BJ (cell line): ENCODE data around the gene CPNE5. TPM values are rescaled to one million over a fixed set of nuclear protein-coding genes. Genes with fewer than 3 reads are reported as not detected.

Source experiments
- CTCF ChIA-PET: fragments of 350-600 bp; formaldehyde crosslinking; extraction: SDS; loops from one replicate; lab custom pipeline; 2021; ENCODE audit warnings: antibody characterized with exemption, inconsistent platforms; lab: Yijun Ruan, JAX
- POLR2A ChIA-PET: fragments of 300-600 bp; sonication (Branson Sonifier 250); formaldehyde crosslinking; extraction: SDS; loops from one replicate; lab custom pipeline; 2021; ENCODE audit warnings: antibody characterized with exemption; lab: Charles Lee
- DNase-seq: peaks from one replicate; pipeline ENCODE4 v3.0.0-alpha.2; 2011; ENCODE audit warnings: low read depth
- H3K27me3 ChIP-seq: 2 replicates; pipeline ENCODE4 v1.6.0; 2011; ENCODE audit warnings: low read length; ENCODE audit not compliant: control insufficient read depth, insufficient read depth
- H3K36me3 ChIP-seq: 2 replicates; pipeline ENCODE4 v1.5.1; 2011; ENCODE audit warnings: low read length; ENCODE audit not compliant: control insufficient read depth, insufficient read depth
- H3K4me3 ChIP-seq: 2 replicates; pipeline ENCODE4 v1.5.1; 2011; ENCODE audit warnings: low read depth, mild to moderate bottlenecking, control low read depth, low read length
- CTCF ChIP-seq: IDR thresholded peaks from 2 replicates; pipeline ENCODE4 v1.5.1; 2011; ENCODE audit warnings: low read depth, mild to moderate bottlenecking, control low read depth, inconsistent platforms, low read length, moderate library complexity; ENCODE audit not compliant: insufficient read depth
- polyA plus RNA-seq: library from polyadenylated mRNA; depleted of rRNA; stranded (reverse); fragments of >200 nt; gene quantifications from 2 replicates; pipeline ENCODE4 v1.2.3, GENCODE V29; 2011

The CPNE5 gene
- polyA plus RNA-seq, 1 experiment, result 0.09 TPM

DNA sequence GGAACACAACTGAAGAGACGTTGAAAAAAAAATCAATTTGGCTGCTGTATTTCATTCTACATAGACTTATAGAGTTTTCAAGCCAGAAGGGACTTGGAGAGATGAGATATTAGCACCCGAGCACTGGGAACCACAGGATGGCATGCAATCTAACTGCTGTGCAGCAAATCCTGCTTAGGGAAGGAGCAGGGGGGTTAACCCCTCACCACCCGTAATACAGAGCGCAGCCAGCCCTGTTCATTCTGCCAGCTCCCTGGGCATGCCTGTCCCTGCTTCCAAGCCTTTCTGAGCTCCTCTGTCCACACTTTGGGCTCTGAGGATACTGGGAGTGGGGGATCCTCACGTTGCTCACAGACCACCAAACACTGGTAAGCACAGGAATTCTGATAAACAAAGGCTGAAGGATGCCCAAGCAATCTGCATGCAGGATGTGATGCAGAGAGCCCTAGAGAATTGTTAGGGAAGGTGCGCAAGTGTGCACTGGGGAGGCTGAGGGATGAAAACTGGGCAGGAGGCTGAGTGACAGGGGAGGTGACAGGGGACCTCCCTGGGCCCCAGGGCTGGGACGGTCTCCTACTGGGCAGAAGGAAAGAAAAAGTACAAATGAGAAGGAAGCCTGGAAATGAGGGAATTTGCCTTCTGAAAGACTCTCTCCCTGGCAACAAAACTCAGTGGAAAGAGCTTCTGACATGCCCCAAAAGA lies 34.0 kb downstream of the CPNE5 start:
- TF ChIP-seq CTCF, result no peak
- Histone ChIP-seq H3K27me3 (peaks cover 20% of the 10 kb centered on the region), H3K36me3 (no peaks in the 10 kb centered on the region), H3K4me3 (no peak overlapping the region)
- no peak for DNase-seq
- CTCF ChIA-PET, result no interaction called here
- POLR2A ChIA-PET, result no interaction called here

DNA sequence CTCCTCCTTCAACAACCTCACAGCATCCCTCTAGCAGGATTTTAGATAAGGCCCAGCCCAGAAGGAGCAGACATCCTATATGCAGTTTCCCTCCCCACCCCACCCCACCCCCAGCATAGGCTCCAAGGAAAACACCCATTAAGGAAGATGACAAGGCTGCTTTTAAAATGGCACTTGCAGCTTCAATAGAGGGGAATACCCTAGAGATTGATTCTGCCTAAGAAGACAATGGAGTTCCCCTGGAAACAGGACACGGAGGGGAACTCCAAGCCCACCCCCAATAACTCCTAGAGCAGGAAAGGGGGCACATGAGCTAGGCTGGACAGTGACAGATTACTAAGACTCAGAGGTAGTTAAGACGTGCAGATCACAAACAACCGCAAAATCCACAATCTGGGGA lies 34.7 kb downstream of the CPNE5 start:
- Histone ChIP-seq H3K27me3 (peaks cover 20% of the 10 kb centered on the region), H3K36me3 (no peaks in the 10 kb centered on the region), H3K4me3 (no peak overlapping the region)
- POLR2A ChIA-PET, result no interaction called here
- CTCF ChIA-PET, result no interaction called here
- no peak for TF ChIP-seq CTCF
- no peak for DNase-seq

- H3K36me3 ChIP-seq, result no peaks in the 10 kb centered on the region
- ChIA-PET CTCF (interaction anchor here (1.5 kb wide), 1 partner anchor 9 kb away, joined by 5 read pairs; no protein-coding TSS in a partner anchor), POLR2A (no interaction called here)
- TF ChIP-seq CTCF, result no peak
- DNase-seq, result no peak
- H3K27me3 ChIP-seq, result peaks cover 21% of the 10 kb centered on the region
- no peak overlapping the region for H3K4me3 ChIP-seq
Observed at GRCh38 chr6:36803908-36804307, 35.3 kb downstream of the CPNE5 start.

- CTCF ChIA-PET, result interaction anchor here (1.5 kb wide), 1 partner anchor 9 kb away, joined by 5 read pairs; no protein-coding TSS in a partner anchor
Observed at GRCh38 chr6:36803482-36803881, 35.8 kb downstream of the CPNE5 start.

More at GRCh38 chr6:36803482-36803881, 35.8 kb downstream of the CPNE5 start:
- Histone ChIP-seq H3K27me3 (peaks cover 18% of the 10 kb centered on the region), H3K36me3 (no peaks in the 10 kb centered on the region), H3K4me3 (no peak overlapping the region)
- no peak for TF ChIP-seq CTCF
- POLR2A ChIA-PET, result no interaction called here
- DNase-seq, result no peak
